ENCODE data around the gene SCAMP2.

Gene SCAMP2

DNA sequence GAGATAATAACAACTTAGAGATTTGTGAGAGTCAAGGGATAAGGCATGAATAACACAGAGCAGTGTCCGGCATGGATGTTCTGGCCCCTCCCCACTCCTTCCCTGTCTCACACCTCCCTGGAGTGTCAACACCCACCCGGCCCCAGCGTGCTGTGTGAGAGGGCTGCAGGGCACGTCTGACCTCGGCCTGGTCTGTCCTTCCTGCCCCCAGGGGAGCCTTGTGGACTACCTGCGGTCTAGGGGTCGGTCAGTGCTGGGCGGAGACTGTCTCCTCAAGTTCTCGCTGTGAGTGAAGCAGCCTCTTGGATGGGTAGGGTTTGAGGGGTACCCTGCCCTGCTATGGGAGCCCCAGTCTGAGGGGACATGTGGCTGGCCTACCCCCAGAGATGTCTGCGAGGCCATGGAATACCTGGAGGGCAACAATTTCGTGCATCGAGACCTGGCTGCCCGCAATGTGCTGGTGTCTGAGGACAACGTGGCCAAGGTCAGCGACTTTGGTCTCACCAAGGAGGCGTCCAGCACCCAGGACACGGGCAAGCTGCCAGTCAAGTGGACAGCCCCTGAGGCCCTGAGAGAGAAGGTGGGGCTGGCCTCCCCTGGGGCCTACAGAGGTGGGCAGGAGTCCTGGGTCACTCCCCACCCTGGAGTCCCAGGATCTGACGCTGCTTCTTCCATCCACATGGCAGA is 71.7 kb downstream of the SCAMP2 start:
- no peak for TF ChIP-seq CTCF (conservative IDR thresholded peaks at IDR 0.05; ENCODE audit: low read depth, low read length)
- no peak for DNase-seq (ENCODE audit: low read depth)
- no peak overlapping the region for H3K4me3 ChIP-seq (ENCODE audit: low read length)

DNA sequence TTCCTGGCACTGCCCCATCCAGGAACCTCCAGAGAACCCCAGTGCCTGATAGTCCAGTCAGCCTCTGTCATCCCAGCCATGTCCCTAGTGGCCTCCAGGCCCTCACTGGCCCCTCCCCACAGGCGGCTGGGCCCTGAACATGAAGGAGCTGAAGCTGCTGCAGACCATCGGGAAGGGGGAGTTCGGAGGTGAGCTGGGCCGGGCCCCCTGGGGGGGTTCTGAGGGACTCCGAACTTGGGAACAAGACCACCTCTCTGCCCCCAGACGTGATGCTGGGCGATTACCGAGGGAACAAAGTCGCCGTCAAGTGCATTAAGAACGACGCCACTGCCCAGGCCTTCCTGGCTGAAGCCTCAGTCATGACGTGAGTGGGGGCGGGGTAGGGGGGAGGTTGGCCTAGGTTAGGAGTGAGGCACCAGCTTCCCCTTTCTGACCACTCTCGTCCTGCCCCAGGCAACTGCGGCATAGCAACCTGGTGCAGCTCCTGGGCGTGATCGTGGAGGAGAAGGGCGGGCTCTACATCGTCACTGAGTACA is 72.5 kb downstream of the SCAMP2 start:
- TF ChIP-seq CTCF (conservative IDR thresholded peaks at IDR 0.05; ENCODE audit: low read depth, low read length): no peak
- no peak overlapping the region for H3K4me3 ChIP-seq (ENCODE audit: low read length)
- no peak for DNase-seq (ENCODE audit: low read depth)

GRCh38 chr15:74799856-74800558 is 73.2 kb downstream of the SCAMP2 start:
- DNase-seq (ENCODE audit: low read depth): no peak
- peak; percentile 99 for TF ChIP-seq CTCF (conservative IDR thresholded peaks at IDR 0.05; ENCODE audit: low read depth, low read length)
- no peak overlapping the region for H3K4me3 ChIP-seq (ENCODE audit: low read length)

DNA sequence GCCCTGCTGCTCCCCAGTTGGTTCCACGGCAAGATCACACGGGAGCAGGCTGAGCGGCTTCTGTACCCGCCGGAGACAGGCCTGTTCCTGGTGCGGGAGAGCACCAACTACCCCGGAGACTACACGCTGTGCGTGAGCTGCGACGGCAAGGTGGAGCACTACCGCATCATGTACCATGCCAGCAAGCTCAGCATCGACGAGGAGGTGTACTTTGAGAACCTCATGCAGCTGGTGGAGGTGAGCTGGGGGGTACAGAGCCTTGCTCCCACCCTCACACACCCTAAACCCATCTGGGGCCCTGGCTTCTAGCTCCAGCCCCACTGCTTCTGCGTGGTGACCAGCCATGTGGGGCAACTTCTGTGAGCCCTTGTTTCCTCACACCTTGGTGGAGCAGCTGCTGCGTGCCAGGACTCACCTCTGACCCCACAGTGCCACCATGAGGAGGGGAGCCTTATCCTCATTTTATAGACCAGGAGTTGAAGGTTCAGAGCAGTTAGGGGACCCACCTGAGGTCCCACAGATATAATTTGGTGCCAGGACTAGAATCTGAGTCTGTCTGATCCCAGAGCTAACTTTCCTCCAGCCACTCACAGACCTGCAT is 73.8 kb downstream of the SCAMP2 start:
- H3K4me3 ChIP-seq (ENCODE audit: low read length): no peak overlapping the region
- DNase-seq (ENCODE audit: low read depth): no peak
- no peak for TF ChIP-seq CTCF (conservative IDR thresholded peaks at IDR 0.05; ENCODE audit: low read depth, low read length)

DNA sequence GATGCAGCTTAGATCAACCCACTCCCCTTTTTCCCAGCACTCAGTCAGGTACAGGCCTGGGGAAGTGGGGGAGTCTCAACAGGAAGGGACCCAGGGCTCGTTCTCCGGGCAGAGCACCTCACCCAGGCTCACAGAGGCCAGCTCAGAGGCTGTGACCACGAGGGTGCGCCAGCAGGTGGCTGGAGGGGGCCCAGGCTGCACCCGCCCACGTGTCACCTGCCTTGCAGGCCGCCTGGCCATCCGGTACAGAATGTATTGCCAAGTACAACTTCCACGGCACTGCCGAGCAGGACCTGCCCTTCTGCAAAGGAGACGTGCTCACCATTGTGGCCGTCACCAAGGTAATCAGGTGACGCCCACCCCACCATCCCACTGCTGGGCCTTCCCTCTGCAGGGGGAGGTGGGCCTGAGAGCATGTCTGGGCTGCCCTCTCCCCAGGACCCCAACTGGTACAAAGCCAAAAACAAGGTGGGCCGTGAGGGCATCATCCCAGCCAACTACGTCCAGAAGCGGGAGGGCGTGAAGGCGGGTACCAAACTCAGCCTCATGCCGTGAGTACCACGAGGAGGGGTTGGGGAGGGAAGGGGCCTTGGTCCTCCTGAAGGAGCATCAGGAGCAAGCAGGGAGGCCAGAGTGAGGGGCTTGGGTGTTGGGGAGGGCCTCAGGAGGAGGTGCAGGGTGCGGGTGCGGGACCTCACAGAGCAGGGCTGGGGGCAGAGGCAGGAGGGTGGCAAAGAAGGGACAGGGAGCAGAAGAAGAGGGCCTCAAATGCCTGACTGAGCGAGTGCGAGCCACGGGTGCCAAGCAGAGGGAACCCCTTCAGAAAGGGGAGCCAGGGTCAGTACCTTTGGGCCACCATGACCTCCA is 74.5 kb downstream of the SCAMP2 start:
- TF ChIP-seq CTCF (conservative IDR thresholded peaks at IDR 0.05; ENCODE audit: low read depth, low read length): no peak
- no peak overlapping the region for H3K4me3 ChIP-seq (ENCODE audit: low read length)
- DNase-seq (ENCODE audit: low read depth): no peak

- DNase-seq (ENCODE audit: low read depth): no peak
- no peak for TF ChIP-seq CTCF (conservative IDR thresholded peaks at IDR 0.05; ENCODE audit: low read depth, low read length)
Observed at GRCh38 chr15:74795966-74796625, 77.1 kb downstream of the SCAMP2 start.

More at GRCh38 chr15:74795966-74796625, 77.1 kb downstream of the SCAMP2 start:
- H3K4me3 ChIP-seq (ENCODE audit: low read length): no peak overlapping the region
